Astrocyte (in vitro differentiated cells and primary cell): ENCODE results near the gene PAAF1. TPM values are rescaled to one million over a fixed set of nuclear protein-coding genes. Genes with fewer than 3 reads are reported as not detected.

Source experiments
- DNase-seq: peaks from one replicate; pipeline ENCODE4 v3.0.0-alpha.2; 2010; ENCODE audit warnings: low read depth
- FAIRE-seq: peaks from 2 replicates; lab custom pipeline; 2011; peaks lifted over from hg19 to GRCh38; lab: Jason Lieb, UNC
- H2AFZ ChIP-seq: 2 replicates; pipeline ENCODE4 v1.6.0; 2012; ENCODE audit warnings: low read depth, low read length, inconsistent platforms
- H3K27ac ChIP-seq: 2 replicates; pipeline ENCODE4 v1.5.1; 2011; ENCODE audit warnings: low read depth, low read length, inconsistent platforms
- H3K27me3 ChIP-seq: 2 replicates; pipeline ENCODE4 v1.6.0; 2011; ENCODE audit warnings: low read length, inconsistent platforms; ENCODE audit not compliant: insufficient read depth
- H3K36me3 ChIP-seq: 2 replicates; pipeline ENCODE4 v1.5.1; 2011; ENCODE audit warnings: low read length, inconsistent platforms; ENCODE audit not compliant: insufficient read depth
- H3K4me1 ChIP-seq: 2 replicates; pipeline ENCODE4 v1.5.1; 2011; ENCODE audit warnings: low read length, inconsistent platforms; ENCODE audit not compliant: insufficient read depth
- H3K4me2 ChIP-seq: 2 replicates; pipeline ENCODE4 v1.6.0; 2012; ENCODE audit warnings: low read length, inconsistent platforms
- H3K4me3 ChIP-seq: 2 replicates; pipeline ENCODE4 v1.5.1; 2011; ENCODE audit warnings: low read depth, mild to moderate bottlenecking, low read length, inconsistent platforms; ENCODE audit not compliant: insufficient read depth
- H3K79me2 ChIP-seq: 2 replicates; pipeline ENCODE4 v1.6.0; 2012; ENCODE audit warnings: mild to moderate bottlenecking, low read length, inconsistent platforms; ENCODE audit not compliant: insufficient read depth
- H3K9ac ChIP-seq: 2 replicates; pipeline ENCODE4 v1.6.0; 2012; ENCODE audit warnings: mild to moderate bottlenecking, low read length, inconsistent platforms
- H3K9me3 ChIP-seq: 2 replicates; pipeline ENCODE4 v1.5.1; 2012; ENCODE audit warnings: low read depth, mild to moderate bottlenecking, low read length, inconsistent platforms; ENCODE audit not compliant: insufficient read depth
- H4K20me1 ChIP-seq: 2 replicates; pipeline ENCODE4 v1.6.0; 2012; ENCODE audit warnings: low read length, inconsistent platforms; ENCODE audit not compliant: insufficient read depth
- H3K27ac Mint-ChIP-seq: one replicate; pipeline ENCODE4 v1.8.0; 2021; ENCODE audit warnings: mild to moderate bottlenecking, mixed read lengths; ENCODE audit not compliant: unreplicated experiment
- H3K27me3 Mint-ChIP-seq: one replicate; pipeline ENCODE4 v1.8.0; 2021; ENCODE audit warnings: low read depth, mixed read lengths; ENCODE audit not compliant: unreplicated experiment
- H3K36me3 Mint-ChIP-seq: one replicate; pipeline ENCODE4 v1.8.0; 2021; ENCODE audit warnings: low read depth, mixed read lengths; ENCODE audit not compliant: unreplicated experiment
- H3K4me1 Mint-ChIP-seq: one replicate; pipeline ENCODE4 v1.8.0; 2021; ENCODE audit warnings: low read depth, mixed read lengths; ENCODE audit not compliant: unreplicated experiment
- H3K4me3 Mint-ChIP-seq: one replicate; pipeline ENCODE4 v1.8.0; 2021; ENCODE audit warnings: mild to moderate bottlenecking, moderate library complexity, mixed read lengths; ENCODE audit not compliant: unreplicated experiment
- H3K9me3 Mint-ChIP-seq: one replicate; pipeline ENCODE4 v1.8.0; 2021; ENCODE audit warnings: mild to moderate bottlenecking, mixed read lengths; ENCODE audit not compliant: unreplicated experiment
- EZH2 ChIP-seq: IDR thresholded peaks from 2 replicates; pipeline ENCODE4 v1.6.1; 2012; ENCODE audit warnings: mild to moderate bottlenecking, low read length, inconsistent platforms; ENCODE audit not compliant: insufficient read depth
- total RNA-seq: library from RNA; stranded (reverse); gene quantifications from 2 replicates; pipeline ENCODE4 v1.2.1, GENCODE V29; 2021
- TF ChIP-seq, protein P1 (sequence below): IDR thresholded peaks from 2 replicates; pipeline ENCODE4 v1.5.1; 2011; ENCODE audit warnings: low read depth, mild to moderate bottlenecking, inconsistent platforms, low read length, moderate library complexity; ENCODE audit not compliant: insufficient read depth

Gene PAAF1
- total RNA-seq, 1 donor from 2014 or later = 14.2 TPM

DNA sequence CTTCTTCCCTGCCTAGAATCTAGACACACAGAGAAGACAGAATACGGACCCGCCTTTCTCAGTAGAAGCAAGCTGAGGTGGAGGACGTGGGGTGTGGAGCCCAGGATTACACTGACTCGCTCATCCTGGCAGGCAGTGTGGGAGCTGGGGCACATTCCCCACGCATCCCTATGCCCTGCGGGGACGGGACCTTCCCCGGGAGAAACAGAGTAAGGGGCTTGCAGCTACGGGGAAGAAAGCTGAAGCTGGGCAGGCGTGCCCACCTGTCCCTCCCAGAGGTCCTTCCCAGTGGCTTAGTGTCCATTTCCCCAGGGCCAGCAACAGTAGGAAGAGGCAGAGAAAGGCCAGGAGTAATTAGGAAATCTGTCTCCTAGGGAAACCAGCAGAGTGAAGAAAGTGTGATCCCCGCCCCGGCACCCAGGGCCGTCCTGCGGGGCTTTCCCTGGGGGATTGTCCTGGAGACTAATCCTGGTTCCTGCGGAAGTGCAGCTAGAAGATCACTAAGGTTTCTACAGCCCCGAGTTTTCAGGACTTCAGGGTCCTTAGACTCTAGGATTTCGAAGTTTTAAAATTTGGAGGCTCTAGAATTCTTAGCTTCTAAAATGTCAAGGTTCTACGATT, 81.8 kb downstream of the PAAF1 start:
- Histone ChIP-seq H2AFZ (no peak overlapping the region), H3K27me3 (no peaks in the 10 kb centered on the region), H3K4me2 (no peak overlapping the region), H3K4me3 (no peak overlapping the region), H3K27ac (no peak overlapping the region), H3K9me3 (no peaks in the 10 kb centered on the region), H3K4me1 (peaks cover 8% of the 10 kb centered on the region), H3K9ac (no peak overlapping the region), H3K36me3 (no peaks in the 10 kb centered on the region), H4K20me1 (no peaks in the 10 kb centered on the region), H3K79me2 (no peaks in the 10 kb centered on the region)
- H3K27me3 Mint-ChIP-seq = peaks cover 10% of the 10 kb centered on the region
- no peak for DNase-seq
- H3K4me1 Mint-ChIP-seq = peaks cover 14% of the 10 kb centered on the region
- H3K9me3 Mint-ChIP-seq = no peaks in the 10 kb centered on the region
- H3K36me3 Mint-ChIP-seq = no peaks in the 10 kb centered on the region
- no peak overlapping the region for H3K4me3 Mint-ChIP-seq
- no peak overlapping the region for H3K27ac Mint-ChIP-seq
- no peak for TF ChIP-seq EZH2
- TF ChIP-seq, protein P1, sequence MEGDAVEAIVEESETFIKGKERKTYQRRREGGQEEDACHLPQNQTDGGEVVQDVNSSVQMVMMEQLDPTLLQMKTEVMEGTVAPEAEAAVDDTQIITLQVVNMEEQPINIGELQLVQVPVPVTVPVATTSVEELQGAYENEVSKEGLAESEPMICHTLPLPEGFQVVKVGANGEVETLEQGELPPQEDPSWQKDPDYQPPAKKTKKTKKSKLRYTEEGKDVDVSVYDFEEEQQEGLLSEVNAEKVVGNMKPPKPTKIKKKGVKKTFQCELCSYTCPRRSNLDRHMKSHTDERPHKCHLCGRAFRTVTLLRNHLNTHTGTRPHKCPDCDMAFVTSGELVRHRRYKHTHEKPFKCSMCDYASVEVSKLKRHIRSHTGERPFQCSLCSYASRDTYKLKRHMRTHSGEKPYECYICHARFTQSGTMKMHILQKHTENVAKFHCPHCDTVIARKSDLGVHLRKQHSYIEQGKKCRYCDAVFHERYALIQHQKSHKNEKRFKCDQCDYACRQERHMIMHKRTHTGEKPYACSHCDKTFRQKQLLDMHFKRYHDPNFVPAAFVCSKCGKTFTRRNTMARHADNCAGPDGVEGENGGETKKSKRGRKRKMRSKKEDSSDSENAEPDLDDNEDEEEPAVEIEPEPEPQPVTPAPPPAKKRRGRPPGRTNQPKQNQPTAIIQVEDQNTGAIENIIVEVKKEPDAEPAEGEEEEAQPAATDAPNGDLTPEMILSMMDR = no peak
- no peak for FAIRE-seq

DNA sequence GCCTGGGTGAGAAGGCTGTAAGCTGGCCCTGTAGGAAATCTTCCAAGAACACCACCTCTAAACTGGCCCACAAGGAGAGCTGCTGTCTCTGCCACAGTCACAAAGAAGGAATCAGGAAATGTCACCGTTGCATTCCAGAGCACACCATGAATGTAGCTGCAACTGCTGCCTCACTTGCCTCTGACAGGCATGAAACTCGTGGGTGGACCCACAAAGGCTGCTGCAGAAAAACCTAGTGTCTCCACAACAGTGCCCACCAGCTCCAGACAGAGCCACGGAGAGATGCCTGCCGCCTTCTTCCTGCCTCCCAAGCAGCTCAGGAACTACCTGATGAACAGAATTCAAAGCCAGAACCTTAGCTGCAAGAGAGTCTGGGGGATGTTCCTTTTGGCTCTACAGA, 84.5 kb downstream of the PAAF1 start:
- peak overlapping the region; percentile 29 for H3K4me2 ChIP-seq
- no peak for FAIRE-seq
- peaks cover 13% of the 10 kb centered on the region for H3K4me1 Mint-ChIP-seq
- H3K4me1 ChIP-seq = peaks cover 2% of the 10 kb centered on the region
- no peak overlapping the region for H2AFZ ChIP-seq
- H4K20me1 ChIP-seq = no peaks in the 10 kb centered on the region
- H3K9me3 Mint-ChIP-seq = no peaks in the 10 kb centered on the region
- H3K4me3 Mint-ChIP-seq = no peak overlapping the region
- H3K9me3 ChIP-seq = no peaks in the 10 kb centered on the region
- H3K9ac ChIP-seq = no peak overlapping the region
- H3K36me3 ChIP-seq = no peaks in the 10 kb centered on the region
- TF ChIP-seq, protein P1 = no peak
- no peak for TF ChIP-seq EZH2
- H3K27ac Mint-ChIP-seq = no peak overlapping the region
- no peak overlapping the region for H3K4me3 ChIP-seq
- H3K27ac ChIP-seq = no peak overlapping the region
- no peaks in the 10 kb centered on the region for H3K79me2 ChIP-seq
- peaks cover 10% of the 10 kb centered on the region for H3K27me3 Mint-ChIP-seq
- no peaks in the 10 kb centered on the region for H3K27me3 ChIP-seq
- peak; percentile 38 for DNase-seq
- H3K36me3 Mint-ChIP-seq = no peaks in the 10 kb centered on the region

DNA sequence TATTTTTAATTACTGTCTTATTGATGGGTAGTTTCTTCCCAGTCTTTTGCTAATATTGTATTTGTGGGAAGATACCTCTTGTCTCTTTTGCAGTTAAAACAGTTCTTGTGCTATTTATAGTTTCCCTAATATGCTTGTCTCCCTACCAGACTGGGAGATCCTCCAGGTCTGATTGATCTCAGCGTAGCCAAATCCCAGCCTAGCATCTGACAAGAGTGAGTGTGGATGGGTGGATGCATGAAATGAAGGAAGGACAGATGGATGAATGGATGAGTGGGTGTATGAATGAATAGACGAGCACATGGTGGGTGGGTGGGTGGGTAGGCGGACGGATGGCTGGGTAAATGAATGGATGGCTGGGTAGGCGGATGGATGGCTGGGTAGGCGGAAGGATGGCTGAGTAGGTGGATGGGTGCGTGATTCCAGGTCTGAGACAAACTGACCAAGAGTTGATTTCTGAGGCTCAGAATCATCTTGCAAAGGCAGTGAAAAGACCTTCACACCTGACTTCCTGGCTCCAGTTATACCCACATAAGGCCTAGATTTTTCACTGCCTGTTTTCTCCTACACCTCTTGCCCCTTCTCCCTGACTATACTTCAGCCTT, 85.4 kb downstream of the PAAF1 start:
- no peak overlapping the region for H3K27ac ChIP-seq

More for the DNA sequence above, 85.4 kb downstream of the PAAF1 start:
- Histone ChIP-seq H4K20me1 (no peaks in the 10 kb centered on the region), H3K4me1 (no peaks in the 10 kb centered on the region), H3K4me3 (no peak overlapping the region), H3K27me3 (no peaks in the 10 kb centered on the region), H2AFZ (no peak overlapping the region), H3K4me2 (no peak overlapping the region), H3K79me2 (no peaks in the 10 kb centered on the region), H3K36me3 (no peaks in the 10 kb centered on the region), H3K9ac (no peak overlapping the region), H3K9me3 (no peaks in the 10 kb centered on the region)
- DNase-seq (no peak), FAIRE-seq (no peak)
- Mint-ChIP-seq H3K4me3 (no peak overlapping the region), H3K27me3 (peaks cover 10% of the 10 kb centered on the region), H3K4me1 (peaks cover 12% of the 10 kb centered on the region), H3K27ac (peak overlapping the region; percentile 50), H3K9me3 (no peaks in the 10 kb centered on the region), H3K36me3 (no peaks in the 10 kb centered on the region)
- TF ChIP-seq, protein P1 = no peak
- TF ChIP-seq EZH2 = no peak
